K562 (cell line): Measurements from ENCODE around the gene DCT. TPM values are rescaled to one million over a fixed set of nuclear protein-coding genes. Genes with fewer than 3 reads are reported as not detected.

Experiments used
- ATAC-seq: fragments of 200-7000 bp; cut with Tn5 transposase; 3 replicates; pipeline ENCODE4 v1.9.1; 2020; ENCODE audit warnings: moderate library complexity
- BruUV-seq: library from RNA; stranded (reverse); fragments of 400-500 nt; replicated peaks from 2 replicates; lab custom pipeline; 2021; lab: Mats Ljungman, UMichigan
- CTCF ChIA-PET: fragments of 300-600 bp; formaldehyde crosslinking; extraction: SDS; loops from one replicate; lab custom pipeline; 2021; ENCODE audit warnings: low intra/inter-chr PET ratio; lab: Yijun Ruan, JAX
- POLR2A ChIA-PET: fragments of 300-600, 350-650 bp; sonication (Branson Sonifier 250); formaldehyde crosslinking; extraction: SDS; loops from one replicate; lab custom pipeline; 2021; ENCODE audit warnings: antibody characterized with exemption, inconsistent platforms; lab: Yijun Ruan, JAX
- DNase-seq, 4 experiments: peaks; one replicate each; pipeline versions ENCODE4 v3.0.0 to v3.0.0-alpha.2; 2011 to 2018; ENCODE audit warnings: low spot score in 3 of 4, mixed read lengths in 3 of 4; ENCODE audit errors: extremely low read depth in 1 of 4
- FAIRE-seq: peaks from 2 replicates; lab custom pipeline; 2011; peaks lifted over from hg19 to GRCh38; lab: Jason Lieb, UNC
- H2AFZ ChIP-seq: 2 replicates; pipeline ENCODE4 v1.6.0; 2011; ENCODE audit warnings: low read depth, low read length, control low read depth, inconsistent platforms
- H3K27ac ChIP-seq: fragments of 200-600 bp; 3 replicates; pipeline ENCODE4 v1.8.0; 2011; ENCODE audit warnings: low read depth, mild to moderate bottlenecking, control low read depth, inconsistent platforms, low read length, moderate library complexity, mixed read lengths; ENCODE audit errors: extremely low read depth
- H3K27me3 ChIP-seq, 2 experiments: fragments of 300-600 bp in 1 of 2; 2 replicates in 1 of 2; 3 replicates in 1 of 2; pipeline versions ENCODE4 v1.6.0 to v1.8.0; 2011; ENCODE audit warnings: inconsistent platforms in 2 of 2, low read length in 2 of 2, mild to moderate bottlenecking in 1 of 2, mixed read lengths in 1 of 2, moderate library complexity in 1 of 2; ENCODE audit not compliant: control insufficient read depth in 2 of 2, insufficient read depth in 2 of 2
- H3K36me3 ChIP-seq: fragments of 300-600 bp; 3 replicates; pipeline ENCODE4 v1.8.0; 2011; ENCODE audit warnings: mild to moderate bottlenecking, low read length, inconsistent platforms; ENCODE audit not compliant: control insufficient read depth, insufficient read depth
- H3K4me1 ChIP-seq, 2 experiments: fragments of 200-600 bp in 1 of 2; replicated peaks in 1 of 2; 2 replicates in 1 of 2; 3 replicates in 1 of 2; pipeline versions ENCODE4 v1.5.1 to v1.8.0; 2011; ENCODE audit warnings: inconsistent platforms in 2 of 2, low read length in 2 of 2, mild to moderate bottlenecking in 1 of 2, mixed read lengths in 1 of 2, moderate library complexity in 1 of 2; ENCODE audit not compliant: control insufficient read depth in 2 of 2, insufficient read depth in 2 of 2
- H3K4me2 ChIP-seq: 2 replicates; pipeline ENCODE4 v1.6.1; 2011; ENCODE audit warnings: low read length, control low read depth, inconsistent platforms, mixed read lengths; ENCODE audit not compliant: insufficient read depth
- H3K4me3 ChIP-seq: fragments of 200-600 bp; sonication (generic), shearing (Covaris generic); 2 replicates; pipeline ENCODE4 v1.5.1; 2016; ENCODE audit warnings: control low read depth, inconsistent platforms
- H3K79me2 ChIP-seq: fragments of 200-600 bp; 3 replicates; pipeline ENCODE4 v1.8.0; 2011; ENCODE audit warnings: low read length, inconsistent platforms; ENCODE audit not compliant: control insufficient read depth, insufficient read depth
- H3K9ac ChIP-seq, 2 experiments: 2 replicates each; pipeline versions ENCODE4 v1.6.0 to v1.6.1; 2011; ENCODE audit warnings: low read depth in 2 of 2, low read length in 2 of 2, control low read depth in 1 of 2, inconsistent platforms in 1 of 2, mild to moderate bottlenecking in 1 of 2, mixed read lengths in 1 of 2; ENCODE audit not compliant: insufficient read depth in 1 of 2
- H3K9me1 ChIP-seq: one replicate; pipeline ENCODE4 v1.6.0; 2011; ENCODE audit warnings: inconsistent platforms, mild to moderate bottlenecking, low read length, moderate library complexity; ENCODE audit not compliant: control insufficient read depth, insufficient read depth
- H3K9me3 ChIP-seq: replicated peaks from 2 replicates; pipeline ENCODE4 v1.5.1; 2011; ENCODE audit warnings: low read depth, low read length, inconsistent platforms; ENCODE audit not compliant: control insufficient read depth, insufficient read depth
- H4K20me1 ChIP-seq: replicated peaks from 2 replicates; pipeline ENCODE4 v1.6.1; 2011; ENCODE audit warnings: low read length, inconsistent platforms, mixed read lengths; ENCODE audit not compliant: control insufficient read depth, insufficient read depth
- ARID4B ChIP-seq: sonication (generic); formaldehyde crosslinking; IDR thresholded peaks from 2 replicates; pipeline ENCODE4 v1.8.0; 2022; ENCODE audit warnings: mild to moderate bottlenecking, missing genetic modification reagents
- ATF6 ChIP-seq: sonication (generic); formaldehyde crosslinking; IDR thresholded peaks from 2 replicates; pipeline ENCODE4 v1.4.0; 2020; ENCODE audit warnings: mild to moderate bottlenecking, missing genetic modification reagents
- C11orf30 ChIP-seq: fragments of 450-650 bp; IDR thresholded peaks from 2 replicates; pipeline ENCODE4 v1.6.1; 2016; ENCODE audit warnings: low read depth, mild to moderate bottlenecking
- GABPA ChIP-seq: fragments of 200-800 bp; sonication (Bioruptor generic); conservative IDR thresholded peaks from 2 replicates; pipeline ENCODE4 v1.6.1; 2016; ENCODE audit warnings: low read depth, missing genetic modification characterization, missing compliant biosample characterization
- MAFF ChIP-seq: IDR thresholded peaks from 2 replicates; pipeline ENCODE4 v1.6.1; 2012; ENCODE audit warnings: low read length, improper control_type of control experiment
- MAFG ChIP-seq: fragments of 450-650 bp; conservative IDR thresholded peaks from 2 replicates; pipeline ENCODE4 v1.6.1; 2016; ENCODE audit warnings: missing genetic modification characterization, missing compliant biosample characterization
- MED1 ChIP-seq: sonication (generic); formaldehyde crosslinking; IDR thresholded peaks from 2 replicates; pipeline ENCODE4 v1.8.1; 2023; ENCODE audit warnings: missing genetic modification reagents, borderline replicate concordance
- NRF1 ChIP-seq, 2 experiments: fragments of 450-650 bp; IDR thresholded peaks in 1 of 2; conservative IDR thresholded peaks in 1 of 2; 2 replicates each; pipeline ENCODE4 v1.6.1; 2014; ENCODE audit warnings: mild to moderate bottlenecking in 2 of 2
- POU5F1 ChIP-seq: fragments of 150-350 bp; IDR thresholded peaks from 2 replicates; pipeline ENCODE4 v1.6.1; 2014; ENCODE audit warnings: borderline replicate concordance, low read length, low read depth, mild to moderate bottlenecking; ENCODE audit not compliant: partially characterized antibody
- SP1 ChIP-seq: sonication (generic); formaldehyde crosslinking; IDR thresholded peaks from 2 replicates; pipeline ENCODE4 v1.8.1; 2022; ENCODE audit warnings: mild to moderate bottlenecking, missing genetic modification reagents
- SPI1 ChIP-seq: IDR thresholded peaks from 2 replicates; pipeline ENCODE4 v1.6.1; 2011; ENCODE audit warnings: low read depth, low read length, control low read depth, borderline replicate concordance
- SREBF1 ChIP-seq: fragments of 150-350 bp; IDR thresholded peaks from 2 replicates; pipeline ENCODE4 v1.6.1; 2014; ENCODE audit warnings: antibody characterized with exemption, low read depth, low read length, borderline replicate concordance
- ZC3H8 ChIP-seq: fragments of 450-650 bp; IDR thresholded peaks from 2 replicates; pipeline ENCODE4 v1.6.1; 2017
- ZNF316 ChIP-seq: fragments of 450-650 bp; IDR thresholded peaks from 2 replicates; pipeline ENCODE4 v1.6.1; 2016
- ZSCAN29 ChIP-seq: fragments of 450-650 bp; IDR thresholded peaks from 2 replicates; pipeline ENCODE4 v1.6.1; 2017
- WGBS: fragments of 100-300 bp; shearing (Covaris generic); methylation state at CpG from one replicate; pipeline ENCODE4 v1.1.6; 2016; ENCODE audit warnings: low coverage, mixed read lengths; ENCODE audit not compliant: insufficient coverage; ENCODE audit errors: missing lambda C conversion rate; 5-methylcytosine and 5-hydroxymethylcytosine counted together
- in situ Hi-C: fragments of 300-500 bp; cut with MboI; formaldehyde crosslinking; loops from 4 replicates; pipeline ENCODE4 v1.15.0; 2018; ENCODE audit warnings: inconsistent platforms, mixed read lengths
- intact Hi-C: fragments of 100-400 bp; cut with micrococcal nuclease; formaldehyde crosslinking; loops from 2 replicates; pipeline ENCODE4 v1.14.2; 2022
- polyA plus RNA-seq, 8 experiments: library from polyadenylated mRNA; depleted of rRNA in 4 of 8; stranded (reverse) in 5 of 8; unstranded in 3 of 8; fragments of >200 nt; fragmentation: Nextera tagmentation in 2 of 8; fragmentation: Illumina TruSeq in 1 of 8; extraction: Ambion mirVana in 2 of 8; extraction: Trizol in 1 of 8; gene quantifications; 2 replicates each; pipeline versions ENCODE4 v1.2.1 to v1.2.3, GENCODE V29; 2011 to 2014; ENCODE audit warnings: inconsistent platforms in 1 of 8, missing spikeins in 1 of 8
- total RNA-seq, 7 experiments: library from RNA; depleted of rRNA in 6 of 7; stranded (reverse); fragments of >200 nt in 6 of 7; fragmentation: Illumina TruSeq in 2 of 7; extraction: Trizol in 2 of 7; gene quantifications; 2 replicates each; pipeline versions ENCODE4 v1.2.1 to v1.2.3, GENCODE V29; 2011 to 2021; ENCODE audit warnings: low replicate concordance in 1 of 7

The DCT gene
- total and polyA plus RNA-seq, 9 of the 15 experiments (the other 6 are each of a cell fraction or from before 2014, with no cell fraction given) = 0.11 to 0.83 (median 0.57) TPM

- H3K4me3 ChIP-seq = no peak overlapping the region
- intact Hi-C loops (no loop called here), in situ Hi-C loops (no loop called here)
- CTCF ChIA-PET = no interaction called here
- no peak overlapping the region for H3K27ac ChIP-seq
- no peaks in the 10 kb centered on the region for H3K79me2 ChIP-seq
- no peaks in the 10 kb centered on the region for H3K9me3 ChIP-seq
- no peaks in the 10 kb centered on the region for H4K20me1 ChIP-seq
- H3K4me2 ChIP-seq = peak overlapping the region; percentile 59
- no peak for DNase-seq
- 4% methylated on average over 7 of the region's 7 CpGs for WGBS
- H3K36me3 ChIP-seq = no peaks in the 10 kb centered on the region
- POLR2A ChIA-PET = interaction anchor here (1.0 kb wide), 1 partner anchor 76 kb away, joined by 3 read pairs; no protein-coding TSS in a partner anchor
- no peak for ATAC-seq
- peak overlapping the region; percentile 77 for H2AFZ ChIP-seq
- no peak overlapping the region for H3K9ac ChIP-seq
- H3K27me3 ChIP-seq = no peaks in the 10 kb centered on the region
- no peak for FAIRE-seq
- no TSS peak for BruUV-seq
- H3K4me1 ChIP-seq = no peaks in the 10 kb centered on the region
- H3K9me1 ChIP-seq = no peaks in the 10 kb centered on the region
- no peak for TF ChIP-seq ARID4B (CRISPR knock-in tag)
- TF ChIP-seq ZC3H8 = no peak
- TF ChIP-seq SREBF1 = no peak
- peak; percentile 57; the same call in 1 of the 2 replicates for TF ChIP-seq MAFF
- peak; percentile 72 for TF ChIP-seq ZNF316
- TF ChIP-seq GABPA (tag) = 0 out of 2 replicates have a peak, but pooled peaks have one; percentile 24
- TF ChIP-seq ATF6 (CRISPR knock-in tag) = no peak
- peak; percentile 51; the same call in 1 of the 2 replicates for TF ChIP-seq C11orf30
- no peak for TF ChIP-seq POU5F1
- no peak for TF ChIP-seq MED1 (CRISPR knock-in tag)
- no peak for TF ChIP-seq ZSCAN29
- peak; percentile 69 for TF ChIP-seq MAFG
- no peak for TF ChIP-seq SP1 (CRISPR knock-in tag)
- no peak for TF ChIP-seq SPI1
- TF ChIP-seq NRF1 (conservative IDR thresholded peaks at IDR 0.05 in 1 of 2, IDR thresholded peaks at IDR 0.05 in 1 of 2) = no peak
Measured at GRCh38 chr13:94408314-94409036, 71.0 kb downstream of the DCT start.
